K562 (cell line): Measurements from ENCODE around the gene TMPO. TPM values are rescaled to one million over a fixed set of nuclear protein-coding genes. Genes with fewer than 3 reads are reported as not detected.

Source experiments
- ARHGAP35 ChIP-seq: fragments of 450-650 bp; IDR thresholded peaks from 2 replicates; pipeline ENCODE4 v1.6.1; 2018; ENCODE audit not compliant: partially characterized antibody
- BCOR ChIP-seq: fragments of 450-650 bp; IDR thresholded peaks from 2 replicates; pipeline ENCODE4 v1.6.1; 2016
- BHLHE40 ChIP-seq: IDR thresholded peaks from 2 replicates; pipeline ENCODE4 v1.6.1; 2011; ENCODE audit warnings: low read length, improper control_type of control experiment
- CCNT2 ChIP-seq: IDR thresholded peaks from 2 replicates; pipeline ENCODE4 v1.6.1; 2011; ENCODE audit warnings: borderline replicate concordance, low read depth, mild to moderate bottlenecking, moderate library complexity, mixed read lengths, low read length; ENCODE audit not compliant: insufficient read length; ENCODE audit errors: extremely low read depth
- ERF ChIP-seq: fragments of 450-650 bp; formaldehyde crosslinking; IDR thresholded peaks from 2 replicates; pipeline ENCODE4 v1.4.0; 2020; ENCODE audit warnings: mild to moderate bottlenecking, mixed read lengths
- JUND ChIP-seq, 2 experiments: IDR thresholded peaks; 2 replicates in 1 of 2; 3 replicates in 1 of 2; pipeline ENCODE4 v1.6.1; 2011; ENCODE audit warnings: borderline replicate concordance in 2 of 2, low read depth in 2 of 2, low read length in 2 of 2, improper control_type of control experiment in 1 of 2, missing biosample characterization in 1 of 2, missing genetic modification characterization in 1 of 2, missing genetic modification reagents in 1 of 2
- KLF6 ChIP-seq: fragments of 250-450 bp; sonication (Bioruptor Pico); IDR thresholded peaks from 2 replicates; pipeline ENCODE4 v1.4.0; 2020; ENCODE audit warnings: mild to moderate bottlenecking, moderate library complexity, borderline replicate concordance
- MEIS2 ChIP-seq: fragments of 450-650 bp; IDR thresholded peaks from 2 replicates; pipeline ENCODE4 v1.6.1; 2014; ENCODE audit warnings: mild to moderate bottlenecking; ENCODE audit not compliant: partially characterized antibody
- NEUROD1 ChIP-seq: fragments of 150-350 bp; IDR thresholded peaks from 2 replicates; pipeline ENCODE4 v1.6.1; 2014; ENCODE audit warnings: borderline replicate concordance, low read length, low read depth; ENCODE audit not compliant: partially characterized antibody
- NR4A1 ChIP-seq, 2 experiments: fragments of 250-450 bp in 1 of 2; fragments of 450-650 bp in 1 of 2; sonication (Bioruptor Pico) in 1 of 2; IDR thresholded peaks; 2 replicates each; pipeline versions ENCODE4 v1.4.0 to v1.6.1; 2016 to 2020; ENCODE audit warnings: mild to moderate bottlenecking in 2 of 2, missing compliant biosample characterization in 1 of 2, missing genetic modification characterization in 1 of 2, moderate library complexity in 1 of 2
- NUFIP1 ChIP-seq: fragments of 450-650 bp; IDR thresholded peaks from 2 replicates; pipeline ENCODE4 v1.6.1; 2018; ENCODE audit not compliant: partially characterized antibody
- PTRF ChIP-seq: fragments of 450-650 bp; IDR thresholded peaks from 2 replicates; pipeline ENCODE4 v1.6.1; 2016; ENCODE audit warnings: mild to moderate bottlenecking, missing genetic modification characterization, missing compliant biosample characterization
- PTTG1 ChIP-seq: fragments of 450-650 bp; IDR thresholded peaks from 2 replicates; pipeline ENCODE4 v1.6.1; 2016; ENCODE audit warnings: low read depth, mild to moderate bottlenecking, missing genetic modification characterization, missing compliant biosample characterization
- RCOR1 ChIP-seq, 2 experiments: IDR thresholded peaks; 2 replicates each; pipeline ENCODE4 v1.6.1; 2012; ENCODE audit warnings: low read depth in 2 of 2, low read length in 2 of 2, borderline replicate concordance in 1 of 2, improper control_type of control experiment in 1 of 2
- SIX5 ChIP-seq, 2 experiments: IDR thresholded peaks; 2 replicates each; pipeline ENCODE4 v1.6.1; 2011; ENCODE audit warnings: low read length in 2 of 2, borderline replicate concordance in 1 of 2, low read depth in 1 of 2, mild to moderate bottlenecking in 1 of 2, moderate library complexity in 1 of 2; ENCODE audit not compliant: insufficient read depth in 1 of 2
- SMAD1 ChIP-seq: fragments of 150-350 bp; IDR thresholded peaks from 2 replicates; pipeline ENCODE4 v1.6.1; 2014; ENCODE audit warnings: low read length, low read depth; ENCODE audit not compliant: partially characterized antibody
- SMARCB1 ChIP-seq: IDR thresholded peaks from 2 replicates; pipeline ENCODE4 v1.6.1; 2011; ENCODE audit warnings: improper control_type of control experiment, low read depth; ENCODE audit not compliant: insufficient read length
- SNRNP70 ChIP-seq: fragments of 200-400 bp; formaldehyde crosslinking; optimal IDR thresholded peaks from 2 replicates; pipeline ENCODE3; 2017; ENCODE audit warnings: low read depth, low read length
- U2AF2 ChIP-seq: fragments of 200-400 bp; formaldehyde crosslinking; optimal IDR thresholded peaks from 2 replicates; pipeline ENCODE3; 2017; ENCODE audit warnings: low read depth, mild to moderate bottlenecking, low read length
- ZFP1 ChIP-seq: fragments of 450-650 bp; formaldehyde crosslinking; IDR thresholded peaks from 2 replicates; pipeline ENCODE4 v1.4.0; 2020; ENCODE audit warnings: mild to moderate bottlenecking, mixed read lengths
- ZKSCAN1 ChIP-seq: fragments of 150-350 bp; IDR thresholded peaks from 2 replicates; pipeline ENCODE4 v1.6.1; 2016; ENCODE audit warnings: low read depth, low read length
- ZNF584 ChIP-seq: fragments of 200-800 bp; sonication (Bioruptor generic); IDR thresholded peaks from 2 replicates; pipeline ENCODE4 v1.6.1; 2016; ENCODE audit warnings: low read depth, mild to moderate bottlenecking, missing genetic modification characterization, missing compliant biosample characterization
- ZNF644 ChIP-seq: fragments of 200-800 bp; sonication (Bioruptor generic); IDR thresholded peaks from 2 replicates; pipeline ENCODE4 v1.6.1; 2016; ENCODE audit warnings: low read depth, missing genetic modification characterization, missing compliant biosample characterization
- ZSCAN32 ChIP-seq: fragments of 450-650 bp; formaldehyde crosslinking; IDR thresholded peaks from 2 replicates; pipeline ENCODE4 v1.4.0; 2020; ENCODE audit warnings: mild to moderate bottlenecking, moderate library complexity
- polyA plus RNA-seq, 8 experiments: library from polyadenylated mRNA; depleted of rRNA in 4 of 8; stranded (reverse) in 5 of 8; unstranded in 3 of 8; fragments of >200 nt; fragmentation: Nextera tagmentation in 2 of 8; fragmentation: Illumina TruSeq in 1 of 8; extraction: Ambion mirVana in 2 of 8; extraction: Trizol in 1 of 8; gene quantifications; 2 replicates each; pipeline versions ENCODE4 v1.2.1 to v1.2.3, GENCODE V29; 2011 to 2014; ENCODE audit warnings: inconsistent platforms in 1 of 8, missing spikeins in 1 of 8
- total RNA-seq, 7 experiments: library from RNA; depleted of rRNA in 6 of 7; stranded (reverse); fragments of >200 nt in 6 of 7; fragmentation: Illumina TruSeq in 2 of 7; extraction: Trizol in 2 of 7; gene quantifications; 2 replicates each; pipeline versions ENCODE4 v1.2.1 to v1.2.3, GENCODE V29; 2011 to 2021; ENCODE audit warnings: low replicate concordance in 1 of 7
- TF ChIP-seq, protein P1 (sequence below): fragments of 450-650 bp; IDR thresholded peaks from 2 replicates; pipeline ENCODE4 v1.6.1; 2016; ENCODE audit warnings: antibody characterized with exemption

The TMPO gene
- total and polyA plus RNA-seq, 9 of the 15 experiments (the other 6 are each of a cell fraction or from before 2014, with no cell fraction given) = 62.1 to 263 (median 182) TPM

DNA sequence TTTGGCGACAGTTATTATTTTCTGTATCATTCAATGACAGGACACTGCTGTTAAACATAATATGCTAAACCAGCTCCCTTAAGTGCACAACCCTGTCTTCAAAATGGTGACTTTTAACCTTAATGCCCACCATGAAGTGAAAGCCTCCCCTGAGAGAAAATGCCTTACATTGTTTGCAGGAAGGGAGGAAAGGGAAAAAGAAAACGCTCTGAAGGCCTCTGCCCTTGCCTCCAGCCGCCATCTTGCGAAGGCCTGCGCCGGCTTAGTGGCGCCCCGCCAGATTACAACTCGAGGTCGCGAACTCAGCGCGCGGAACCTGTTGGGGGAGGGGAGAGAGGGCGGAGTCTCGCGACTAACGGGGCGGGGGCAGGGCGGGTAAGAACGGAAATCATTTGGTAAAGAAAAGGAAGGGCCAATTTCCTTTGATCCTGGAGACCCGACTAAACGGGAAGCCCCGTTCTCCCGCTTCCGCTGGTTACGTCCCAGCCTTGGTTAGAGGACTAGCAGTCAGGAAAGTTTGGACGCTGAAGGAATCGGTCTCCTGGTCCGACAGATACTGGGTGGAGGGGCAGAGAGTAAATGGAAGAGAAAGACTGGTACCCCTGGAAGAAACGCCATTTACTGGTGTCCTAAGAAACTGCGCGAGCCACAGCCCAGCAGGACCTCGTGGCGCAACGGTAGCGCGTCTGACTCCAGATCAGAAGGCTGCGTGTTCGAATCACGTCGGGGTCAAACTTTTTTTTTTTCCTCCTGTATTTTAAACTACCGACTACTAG, 11.6 kb upstream of the TMPO start (continued):
- TF ChIP-seq PTRF (tag) (no peak), SNRNP70 (no peak), RCOR1 (IDR thresholded peaks at IDR 0.05; ENCODE audit: borderline replicate concordance in 1 of 2, low read depth in 2 of 2, low read length in 2 of 2) (peak; percentile 22 to 84; a peak in 2 of 4 replicates), U2AF2 (no peak), ARHGAP35 (no peak), BCOR (peak; percentile 57; the same call in 1 of the 2 replicates), ZFP1 (CRISPR knock-in tag) (no peak), NUFIP1 (peak; percentile 60), PTTG1 (tag) (no peak), ERF (0 out of 2 replicates have a peak, but pooled peaks have one; percentile 77), ZNF644 (tag) (peak; percentile 57; the same call in 1 of the 2 replicates), ZKSCAN1 (no peak), MEIS2 (no peak), BHLHE40 (peak; percentile 53), JUND (IDR thresholded peaks at IDR 0.05; ENCODE audit: borderline replicate concordance, low read depth, low read length) (peak; percentile 54), JUND (tag; IDR thresholded peaks at IDR 0.05; ENCODE audit: borderline replicate concordance, low read depth, low read length) (no peak; the same call in 2 of the 3 replicates), ZSCAN32 (CRISPR knock-in tag) (peak; percentile 41; the same call in 1 of the 2 replicates), SMAD1 (peak; percentile 50), NR4A1 (CRISPR knock-in tag; IDR thresholded peaks at IDR 0.05) (no peak), NR4A1 (tag; IDR thresholded peaks at IDR 0.05) (no peak), KLF6 (CRISPR knock-in tag) (0 out of 2 replicates have a peak, but pooled peaks have one; percentile 55), NEUROD1 (peak; percentile 38), SIX5 (IDR thresholded peaks at IDR 0.05; ENCODE audit: borderline replicate concordance in 1 of 2, insufficient read depth in 1 of 2, low read depth in 1 of 2, low read length in 2 of 2) (no peak), ZNF584 (no peak), CCNT2 (peak; percentile 54), SMARCB1 (no peak)
- TF ChIP-seq, protein P1, sequence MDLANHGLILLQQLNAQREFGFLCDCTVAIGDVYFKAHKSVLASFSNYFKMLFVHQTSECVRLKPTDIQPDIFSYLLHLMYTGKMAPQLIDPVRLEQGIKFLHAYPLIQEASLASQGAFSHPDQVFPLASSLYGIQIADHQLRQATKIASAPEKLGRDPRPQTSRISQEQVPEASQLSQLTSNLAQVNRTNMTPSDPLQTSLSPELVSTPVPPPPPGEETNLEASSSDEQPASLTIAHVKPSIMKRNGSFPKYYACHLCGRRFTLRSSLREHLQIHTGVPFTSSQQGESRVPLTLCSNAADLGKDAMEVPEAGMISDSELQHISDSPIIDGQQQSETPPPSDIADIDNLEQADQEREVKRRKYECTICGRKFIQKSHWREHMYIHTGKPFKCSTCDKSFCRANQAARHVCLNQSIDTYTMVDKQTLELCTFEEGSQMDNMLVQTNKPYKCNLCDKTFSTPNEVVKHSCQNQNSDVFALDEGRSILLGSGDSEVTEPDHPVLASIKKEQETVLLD = peak; percentile 16; the same call in 1 of the 2 replicates
